Measurements from ENCODE around the gene BRK1.
"Not testable (repeated sequence)": the region's sequence is repeated elsewhere in the genome, so short reads cannot be mapped to it uniquely, and the experiment has no call there.

Gene BRK1

GRCh38 chr3:10121064-10121463, 5.6 kb downstream of the BRK1 start:
- H3K27me3 ChIP-seq (ENCODE audit: low read length) = no peaks in the 10 kb centered on the region
- no peaks in the 10 kb centered on the region for H4K20me1 ChIP-seq (ENCODE audit: low read depth, low read length)
- peaks cover 3% of the 10 kb centered on the region; the same call in 1 of the 2 replicates for H3K36me3 ChIP-seq (ENCODE audit: low read length)

GRCh38 chr3:10122724-10123123, 7.2 kb downstream of the BRK1 start:
- no peaks in the 10 kb centered on the region for H4K20me1 ChIP-seq (ENCODE audit: low read depth, low read length)
- peaks cover 3% of the 10 kb centered on the region; the same call in 1 of the 2 replicates for H3K36me3 ChIP-seq (ENCODE audit: low read length)

More at GRCh38 chr3:10121064-10121463, 5.6 kb downstream of the BRK1 start:
- no peaks in the 10 kb centered on the region for H3K9me2 ChIP-seq (replicated peaks; ENCODE audit: insufficient read depth, low read length)
- TF ChIP-seq EZH2phosphoT487 (conservative IDR thresholded peaks at IDR 0.05; ENCODE audit: low read length) (no peak), CTCF (IDR thresholded peaks at IDR 0.05; ENCODE audit: insufficient read depth, low read length, poor library complexity, severe bottlenecking) (no peak)
- H3K27ac ChIP-seq (ENCODE audit: low read depth, low read length) = no peak overlapping the region
- H3F3A ChIP-seq (ENCODE audit: insufficient read depth) = no peaks in the 10 kb centered on the region
- no peak overlapping the region for H3K4me2 ChIP-seq (ENCODE audit: low read depth, low read length, poor library complexity, severe bottlenecking)
- H3K79me2 ChIP-seq (ENCODE audit: insufficient read depth, low read length) = peaks cover 79% of the 10 kb centered on the region
- no peak overlapping the region for H3K4me3 ChIP-seq (ENCODE audit: insufficient read depth, low read length, poor library complexity, severe bottlenecking)
- H2AFZ ChIP-seq (ENCODE audit: low read depth, low read length, severe bottlenecking) = no peak overlapping the region
- no peaks in the 10 kb centered on the region for H3K9me3 ChIP-seq (ENCODE audit: insufficient read depth, low read length)
- H3K9ac ChIP-seq (ENCODE audit: low read length) = no peak overlapping the region

GRCh38 chr3:10135872-10136271, 20.4 kb downstream of the BRK1 start:
- H3K9me3 ChIP-seq (ENCODE audit: insufficient read depth, low read length); H3K27me3 ChIP-seq (ENCODE audit: low read length); H3K4me3 ChIP-seq (ENCODE audit: insufficient read depth, low read length, poor library complexity, severe bottlenecking); H3K36me3 ChIP-seq (ENCODE audit: low read length); H3K9me2 ChIP-seq (replicated peaks; ENCODE audit: insufficient read depth, low read length); H3K4me2 ChIP-seq (ENCODE audit: low read depth, low read length, poor library complexity, severe bottlenecking); H2AFZ ChIP-seq (ENCODE audit: low read depth, low read length, severe bottlenecking); H3K79me2 ChIP-seq (ENCODE audit: insufficient read depth, low read length); H3K27ac ChIP-seq (ENCODE audit: low read depth, low read length); H3F3A ChIP-seq (ENCODE audit: insufficient read depth); H3K9ac ChIP-seq (ENCODE audit: low read length); H4K20me1 ChIP-seq (ENCODE audit: low read depth, low read length): not testable (repeated sequence)

More at GRCh38 chr3:10122724-10123123, 7.2 kb downstream of the BRK1 start:
- Histone ChIP-seq H3K79me2 (ENCODE audit: insufficient read depth, low read length) (peaks cover 62% of the 10 kb centered on the region), H3K9me3 (ENCODE audit: insufficient read depth, low read length) (no peaks in the 10 kb centered on the region), H3K4me3 (ENCODE audit: insufficient read depth, low read length, poor library complexity, severe bottlenecking) (no peak overlapping the region), H3K27me3 (ENCODE audit: low read length) (no peaks in the 10 kb centered on the region), H3K4me2 (ENCODE audit: low read depth, low read length, poor library complexity, severe bottlenecking) (no peak overlapping the region), H3K9me2 (replicated peaks; ENCODE audit: insufficient read depth, low read length) (no peaks in the 10 kb centered on the region), H3K9ac (ENCODE audit: low read length) (no peak overlapping the region), H3F3A (ENCODE audit: insufficient read depth) (no peaks in the 10 kb centered on the region), H2AFZ (ENCODE audit: low read depth, low read length, severe bottlenecking) (no peak overlapping the region), H3K27ac (ENCODE audit: low read depth, low read length) (no peak overlapping the region)
- TF ChIP-seq CTCF (IDR thresholded peaks at IDR 0.05; ENCODE audit: insufficient read depth, low read length, poor library complexity, severe bottlenecking) (no peak), EZH2phosphoT487 (conservative IDR thresholded peaks at IDR 0.05; ENCODE audit: low read length) (no peak)

- TF ChIP-seq EZH2phosphoT487 (conservative IDR thresholded peaks at IDR 0.05; ENCODE audit: low read length) (no peak), CTCF (IDR thresholded peaks at IDR 0.05; ENCODE audit: insufficient read depth, low read length, poor library complexity, severe bottlenecking) (no peak)
- no peak overlapping the region for H2AFZ ChIP-seq (ENCODE audit: low read depth, low read length, severe bottlenecking)
- H3K27ac ChIP-seq (ENCODE audit: low read depth, low read length) = no peak overlapping the region
- no peaks in the 10 kb centered on the region for H4K20me1 ChIP-seq (ENCODE audit: low read depth, low read length)
- no peaks in the 10 kb centered on the region for H3K36me3 ChIP-seq (ENCODE audit: low read length)
- no peaks in the 10 kb centered on the region for H3K79me2 ChIP-seq (ENCODE audit: insufficient read depth, low read length)
- no peak overlapping the region for H3K4me3 ChIP-seq (ENCODE audit: insufficient read depth, low read length, poor library complexity, severe bottlenecking)
- no peaks in the 10 kb centered on the region for H3K27me3 ChIP-seq (ENCODE audit: low read length)
- no peaks in the 10 kb centered on the region for H3F3A ChIP-seq (ENCODE audit: insufficient read depth)
- H3K9me3 ChIP-seq (ENCODE audit: insufficient read depth, low read length) = no peaks in the 10 kb centered on the region
- H3K4me2 ChIP-seq (ENCODE audit: low read depth, low read length, poor library complexity, severe bottlenecking) = no peak overlapping the region
- no peaks in the 10 kb centered on the region for H3K9me2 ChIP-seq (replicated peaks; ENCODE audit: insufficient read depth, low read length)
- H3K9ac ChIP-seq (ENCODE audit: low read length) = no peak overlapping the region
Observed at GRCh38 chr3:10136426-10137005, 21.0 kb downstream of the BRK1 start.

All from SU-DHL-6 (cell line).